ENCODE results near the gene KCNA5. TPM values are rescaled to one million over a fixed set of nuclear protein-coding genes. Genes with fewer than 3 reads are reported as not detected.

The KCNA5 gene
- total and polyA plus RNA-seq, 2 of the 13 experiments (the other 11 are each of a cell fraction or from before 2014, with no cell fraction given): not detected

GRCh38 chr12:5008661-5009060 lies 35.0 kb upstream of the KCNA5 start:
- FAIRE-seq (no peak), DNase-seq (ENCODE audit: low spot score) (no peak), ATAC-seq (no peak)
- H4K20me1 ChIP-seq (ENCODE audit: insufficient read depth, low read length): no peaks in the 10 kb centered on the region
- H3K9ac ChIP-seq (ENCODE audit: insufficient read depth, low read depth, low read length): no peak overlapping the region
- no peak overlapping the region for H2AFZ ChIP-seq (ENCODE audit: low read length)
- ChIA-PET POLR2A (no interaction called here), CTCF (ENCODE audit: low intra/inter-chr PET ratio, low total read pairs) (no interaction called here)
- no peak overlapping the region for H3K4me2 ChIP-seq (ENCODE audit: low read depth, low read length)
- no peak overlapping the region for H3K27ac ChIP-seq (ENCODE audit: extremely low read length, insufficient read depth, low read length)
- H3K36me3 ChIP-seq (replicated peaks in 1 of 2; ENCODE audit: control insufficient read depth in 1 of 2, insufficient read depth in 2 of 2, low read length in 2 of 2): no peaks in the 10 kb centered on the region
- no TSS peak for BruUV-seq (replicated peaks)
- no peak overlapping the region for H3K4me3 ChIP-seq (replicated peaks in 1 of 3; ENCODE audit: insufficient read depth in 1 of 3, low read depth in 2 of 3, low read length in 3 of 3)
- no peaks in the 10 kb centered on the region; a peak in 1 of 5 replicates for H3K27me3 ChIP-seq (ENCODE audit: control insufficient read depth in 1 of 2, insufficient read depth in 2 of 2, low read length in 2 of 2)
- no peaks in the 10 kb centered on the region for H3K9me3 ChIP-seq (ENCODE audit: low read length)
- TF ChIP-seq ZNF292 (CRISPR knock-in tag; IDR thresholded peaks at IDR 0.05; ENCODE audit: borderline replicate concordance, low read depth) (no peak), IRF1 (CRISPR knock-in tag; IDR thresholded peaks at IDR 0.05; ENCODE audit: low read depth) (no peak), KDM1A (CRISPR knock-in tag; IDR thresholded peaks at IDR 0.05) (no peak), STAG1 (CRISPR knock-in tag; IDR thresholded peaks at IDR 0.05) (no peak), FOXK2 (IDR thresholded peaks at IDR 0.05) (no peak), ZNF839 (CRISPR knock-in tag; IDR thresholded peaks at IDR 0.05; ENCODE audit: borderline replicate concordance) (no peak), E2F2 (CRISPR knock-in tag; IDR thresholded peaks at IDR 0.05; ENCODE audit: borderline replicate concordance) (no peak), FOXK1 (CRISPR knock-in tag; IDR thresholded peaks at IDR 0.05; ENCODE audit: borderline replicate concordance, low read depth) (no peak), ZNF691 (CRISPR knock-in tag; IDR thresholded peaks at IDR 0.05; ENCODE audit: borderline replicate concordance, low read depth) (no peak), ZFP37 (CRISPR knock-in tag; IDR thresholded peaks at IDR 0.05; ENCODE audit: borderline replicate concordance) (no peak), BHLHE40 (IDR thresholded peaks at IDR 0.05; ENCODE audit: low read length) (no peak), ELF4 (CRISPR knock-in tag; IDR thresholded peaks at IDR 0.05; ENCODE audit: borderline replicate concordance) (no peak), FOXJ3 (CRISPR knock-in tag; IDR thresholded peaks at IDR 0.05; ENCODE audit: borderline replicate concordance) (no peak), SNAPC2 (CRISPR knock-in tag; IDR thresholded peaks at IDR 0.05) (no peak), ZNF17 (CRISPR knock-in tag; IDR thresholded peaks at IDR 0.05) (no peak), ZSCAN12 (CRISPR knock-in tag; IDR thresholded peaks at IDR 0.05) (no peak)
- intact Hi-C loops (cut with micrococcal nuclease; ENCODE audit: unreplicated experiment): no loop called here
- 0% methylated on average over 2 of the region's 3 CpGs for WGBS (ENCODE audit: low lambda C conversion rate)
- in situ Hi-C loops (cut with HindIII; ENCODE audit: extremely low pct_ligation_motif_present, low pct_unique_long_range_greater_than_20kb): no loop called here
- no peaks in the 10 kb centered on the region for H3K4me1 ChIP-seq (ENCODE audit: insufficient read depth, low read length)
- no peaks in the 10 kb centered on the region for H3K79me2 ChIP-seq (ENCODE audit: insufficient read depth, low read length)

Measured in HepG2 (cell line).